SU-DHL-6 (cell line): ENCODE measurements around the gene PSME4.

Source experiments
- H2AFZ ChIP-seq: fragments of 200-600 bp; sonication (generic); 2 replicates; pipeline ENCODE4 v1.6.1; 2014; ENCODE audit warnings: low read depth, mild to moderate bottlenecking, moderate library complexity, mixed read lengths, antibody characterized with exemption, low read length; ENCODE audit not compliant: severe bottlenecking
- H3F3A ChIP-seq: fragments of 200-600 bp; shearing (Covaris generic); 2 replicates; pipeline ENCODE4 v1.6.0; 2016; ENCODE audit warnings: antibody characterized with exemption, mild to moderate bottlenecking; ENCODE audit not compliant: insufficient read depth
- H3K27ac ChIP-seq: fragments of 200-600 bp; sonication (generic); 2 replicates; pipeline ENCODE4 v1.5.1; 2016; ENCODE audit warnings: low read depth, mild to moderate bottlenecking, low read length, moderate library complexity, mixed read lengths
- H3K27me3 ChIP-seq: fragments of 200-600 bp; sonication (generic), shearing (Covaris generic); 2 replicates; pipeline ENCODE4 v1.6.0; 2014; ENCODE audit warnings: mild to moderate bottlenecking, low read length
- H3K36me3 ChIP-seq: fragments of 200-600 bp; sonication (generic); 2 replicates; pipeline ENCODE4 v1.6.1; 2014; ENCODE audit warnings: mild to moderate bottlenecking, low read length, mixed read lengths
- H3K4me2 ChIP-seq: fragments of 300-600, 200-600 bp; shearing (Covaris generic), sonication (generic); 2 replicates; pipeline ENCODE4 v1.6.0; 2014; ENCODE audit warnings: low read length, low read depth, mild to moderate bottlenecking; ENCODE audit not compliant: poor library complexity, severe bottlenecking
- H3K4me3 ChIP-seq: fragments of 200-600 bp; sonication (generic); 2 replicates; pipeline ENCODE4 v1.5.1; 2014; ENCODE audit warnings: antibody characterized with exemption, low read length, mild to moderate bottlenecking, mixed read lengths; ENCODE audit not compliant: insufficient read depth, poor library complexity, severe bottlenecking
- H3K79me2 ChIP-seq: fragments of 200-600 bp; sonication (generic); 2 replicates; pipeline ENCODE4 v1.6.1; 2014; ENCODE audit warnings: mild to moderate bottlenecking, low read length, moderate library complexity; ENCODE audit not compliant: insufficient read depth
- H3K9ac ChIP-seq: fragments of 200-600 bp; sonication (generic); 2 replicates; pipeline ENCODE4 v1.7.0; 2014; ENCODE audit warnings: mild to moderate bottlenecking, low read length
- H3K9me2 ChIP-seq: fragments of 200-600 bp; sonication (generic); replicated peaks from 2 replicates; pipeline ENCODE4 v1.6.1; 2014; ENCODE audit warnings: low read length; ENCODE audit not compliant: insufficient read depth
- H3K9me3 ChIP-seq: fragments of 200-600 bp; sonication (generic); 2 replicates; pipeline ENCODE4 v1.6.1; 2014; ENCODE audit warnings: low read length, mixed read lengths; ENCODE audit not compliant: insufficient read depth
- H4K20me1 ChIP-seq: fragments of 200-600 bp; sonication (generic); 2 replicates; pipeline ENCODE4 v1.6.1; 2014; ENCODE audit warnings: low read depth, mild to moderate bottlenecking, antibody characterized with exemption, low read length, moderate library complexity, mixed read lengths
- EZH2phosphoT487 ChIP-seq: fragments of 200-600 bp; sonication (generic), shearing (Covaris generic); conservative IDR thresholded peaks from 2 replicates; pipeline ENCODE4 v1.6.1; 2018; ENCODE audit warnings: mild to moderate bottlenecking, antibody characterized with exemption, low read length, moderate library complexity, mixed read lengths
- TF ChIP-seq, protein P1 (sequence below): fragments of 200-600 bp; sonication (generic); IDR thresholded peaks from one replicate; pipeline ENCODE4 v1.5.1; 2017; ENCODE audit warnings: antibody characterized with exemption, mild to moderate bottlenecking, low read length, moderate library complexity; ENCODE audit not compliant: insufficient read depth, poor library complexity, severe bottlenecking

Gene PSME4

DNA sequence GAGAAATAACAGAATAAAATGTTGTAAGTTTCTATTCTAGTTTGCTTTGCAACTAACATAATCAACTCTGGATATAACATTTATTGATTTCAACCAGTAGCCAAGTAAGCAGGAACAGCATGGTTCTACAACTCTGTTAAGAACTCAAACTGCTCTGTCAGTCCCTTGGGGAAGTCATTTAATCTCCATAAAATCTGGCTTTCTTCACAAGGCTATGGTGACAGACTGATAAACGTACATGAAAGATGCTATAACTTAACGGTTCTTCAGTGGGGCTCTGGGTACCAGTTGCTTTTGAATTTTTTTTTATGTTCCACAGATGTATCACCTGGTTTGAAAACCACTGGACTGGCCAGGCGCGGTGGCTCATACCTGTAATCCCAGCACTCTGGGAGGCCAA is 10.3 kb downstream of the PSME4 start:
- no peaks in the 10 kb centered on the region for H3K9me2 ChIP-seq
- no peak overlapping the region for H2AFZ ChIP-seq
- H3K27ac ChIP-seq: no peak overlapping the region
- peaks cover 100% of the 10 kb centered on the region for H3K79me2 ChIP-seq
- no peak for TF ChIP-seq EZH2phosphoT487
- TF ChIP-seq, protein P1, sequence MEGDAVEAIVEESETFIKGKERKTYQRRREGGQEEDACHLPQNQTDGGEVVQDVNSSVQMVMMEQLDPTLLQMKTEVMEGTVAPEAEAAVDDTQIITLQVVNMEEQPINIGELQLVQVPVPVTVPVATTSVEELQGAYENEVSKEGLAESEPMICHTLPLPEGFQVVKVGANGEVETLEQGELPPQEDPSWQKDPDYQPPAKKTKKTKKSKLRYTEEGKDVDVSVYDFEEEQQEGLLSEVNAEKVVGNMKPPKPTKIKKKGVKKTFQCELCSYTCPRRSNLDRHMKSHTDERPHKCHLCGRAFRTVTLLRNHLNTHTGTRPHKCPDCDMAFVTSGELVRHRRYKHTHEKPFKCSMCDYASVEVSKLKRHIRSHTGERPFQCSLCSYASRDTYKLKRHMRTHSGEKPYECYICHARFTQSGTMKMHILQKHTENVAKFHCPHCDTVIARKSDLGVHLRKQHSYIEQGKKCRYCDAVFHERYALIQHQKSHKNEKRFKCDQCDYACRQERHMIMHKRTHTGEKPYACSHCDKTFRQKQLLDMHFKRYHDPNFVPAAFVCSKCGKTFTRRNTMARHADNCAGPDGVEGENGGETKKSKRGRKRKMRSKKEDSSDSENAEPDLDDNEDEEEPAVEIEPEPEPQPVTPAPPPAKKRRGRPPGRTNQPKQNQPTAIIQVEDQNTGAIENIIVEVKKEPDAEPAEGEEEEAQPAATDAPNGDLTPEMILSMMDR: no peak
- no peaks in the 10 kb centered on the region for H3K9me3 ChIP-seq
- 0 out of 2 replicates have a peak, but pooled peaks cover 8% of the 10 kb centered on the region for H3F3A ChIP-seq
- H3K27me3 ChIP-seq: no peaks in the 10 kb centered on the region
- H3K4me2 ChIP-seq: no peak overlapping the region
- no peak overlapping the region for H3K4me3 ChIP-seq
- no peaks in the 10 kb centered on the region; the same call in 1 of the 2 replicates for H3K36me3 ChIP-seq
- H4K20me1 ChIP-seq: peaks cover 15% of the 10 kb centered on the region; the same call in 1 of the 2 replicates
- H3K9ac ChIP-seq: no peak overlapping the region

DNA sequence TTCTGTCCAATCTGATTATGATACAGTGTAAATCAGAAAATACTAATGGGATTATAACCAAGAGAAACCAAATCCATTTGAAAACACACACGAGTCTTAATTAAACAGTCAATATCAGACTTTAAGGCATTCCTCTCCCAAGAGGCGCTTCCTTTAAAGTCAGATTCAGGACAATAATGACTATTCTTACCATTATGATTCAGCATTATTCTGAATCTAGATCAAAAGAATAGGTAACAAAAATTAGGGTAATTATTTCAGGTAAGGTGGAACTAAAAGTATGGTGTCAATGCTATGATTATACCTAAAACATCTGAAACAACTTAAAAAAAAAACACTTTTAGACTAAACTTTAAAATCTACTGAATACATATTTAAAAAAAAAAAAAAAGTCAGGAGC is 12.3 kb downstream of the PSME4 start:
- Histone ChIP-seq H3K9ac (no peak overlapping the region), H3K4me3 (no peak overlapping the region), H3K27ac (no peak overlapping the region), H3K79me2 (peaks cover 100% of the 10 kb centered on the region), H3F3A (0 out of 2 replicates have a peak, but pooled peaks cover 8% of the 10 kb centered on the region), H2AFZ (no peak overlapping the region), H4K20me1 (peaks cover 14% of the 10 kb centered on the region; the same call in 1 of the 2 replicates), H3K9me3 (no peaks in the 10 kb centered on the region), H3K9me2 (no peaks in the 10 kb centered on the region), H3K27me3 (no peaks in the 10 kb centered on the region), H3K36me3 (no peaks in the 10 kb centered on the region; the same call in 1 of the 2 replicates), H3K4me2 (no peak overlapping the region)
- TF ChIP-seq EZH2phosphoT487: no peak
- TF ChIP-seq, protein P1: no peak

DNA sequence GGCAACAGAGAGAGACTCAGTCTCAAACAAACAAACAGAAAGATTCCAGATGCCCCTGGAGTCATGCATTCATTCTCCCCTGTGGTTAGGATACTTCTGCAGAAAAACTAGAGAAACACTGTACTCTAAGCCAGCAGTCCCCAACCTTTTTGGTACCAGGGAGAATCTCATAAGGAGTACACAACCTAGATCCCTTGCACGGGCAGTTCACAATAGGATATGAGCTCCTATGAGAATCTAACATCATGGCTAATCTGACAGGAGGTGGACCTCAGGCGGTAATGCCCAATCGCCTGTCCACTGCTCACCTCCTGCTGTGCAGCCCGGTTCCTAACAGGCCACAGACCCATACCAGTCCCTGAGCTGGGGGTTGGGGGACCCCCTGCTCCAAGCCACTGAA is 18.3 kb downstream of the PSME4 start:
- peaks cover 99% of the 10 kb centered on the region for H3K79me2 ChIP-seq
- no peak for TF ChIP-seq EZH2phosphoT487
- TF ChIP-seq, protein P1: no peak
- no peak overlapping the region for H3K27ac ChIP-seq
- no peaks in the 10 kb centered on the region for H3K9me3 ChIP-seq
- no peak overlapping the region for H2AFZ ChIP-seq
- H3K9me2 ChIP-seq: no peaks in the 10 kb centered on the region
- no peak overlapping the region for H3K9ac ChIP-seq
- peaks cover 11% of the 10 kb centered on the region for H3K36me3 ChIP-seq
- no peak overlapping the region for H3K4me3 ChIP-seq
- no peaks in the 10 kb centered on the region for H3F3A ChIP-seq
- no peak overlapping the region for H3K4me2 ChIP-seq
- peaks cover 27% of the 10 kb centered on the region; the same call in 1 of the 2 replicates for H4K20me1 ChIP-seq
- no peaks in the 10 kb centered on the region for H3K27me3 ChIP-seq
